KBM-7 (cell line): ENCODE measurements around the gene CAVIN2.

Source experiments
- DNase-seq: peaks from one replicate; pipeline ENCODE4 v3.0.0-alpha.2; 2015
- in situ Hi-C: fragments of 300-500 bp; cut with MboI; formaldehyde crosslinking; loops from 2 replicates; pipeline ENCODE4 v1.14.3; 2020; ENCODE audit warnings: low sequenced_read_pairs, low pct_unique_long_range_greater_than_20kb, mixed read lengths

The CAVIN2 gene

DNA sequence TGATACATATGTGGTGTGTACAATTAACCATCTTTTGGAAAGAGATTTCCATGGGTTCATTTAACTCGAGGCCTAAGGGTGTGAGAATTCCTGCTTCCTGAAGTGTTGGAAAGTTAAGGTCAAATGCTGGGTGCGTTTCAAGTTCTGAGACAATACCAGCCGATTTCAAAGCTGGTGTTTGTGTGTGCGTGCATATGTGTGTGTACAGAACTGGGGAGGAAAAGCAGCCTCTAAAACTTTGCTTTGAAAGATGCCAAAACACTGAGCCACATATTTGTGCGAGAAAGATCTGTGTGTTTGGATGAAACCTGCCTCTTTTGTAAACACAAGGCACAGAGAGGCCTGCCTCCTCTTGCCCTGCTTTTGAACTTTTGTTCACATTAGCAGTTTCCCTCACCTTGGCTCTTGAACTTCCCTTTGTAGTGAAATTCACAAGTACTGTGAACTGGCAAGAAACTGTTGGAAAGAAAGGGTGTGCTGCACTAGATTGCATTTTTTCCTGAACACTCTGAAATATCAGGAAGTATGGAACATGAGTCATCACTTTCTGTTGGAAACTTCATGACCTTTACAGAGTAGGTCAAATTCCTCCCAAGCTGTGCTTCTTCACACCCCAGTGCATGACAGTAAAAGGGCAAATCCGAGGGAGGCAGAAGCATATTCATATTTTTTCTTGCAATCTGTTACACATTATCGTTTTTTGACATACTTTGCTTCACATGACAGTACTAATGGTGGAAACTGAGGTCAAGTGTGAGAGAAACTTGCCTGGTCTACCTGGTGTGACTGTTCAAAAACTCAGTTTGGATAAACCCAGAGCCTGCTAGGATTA, 20.0 kb upstream of the CAVIN2 start:
- peak; percentile 18 for DNase-seq
- in situ Hi-C loops: no loop called here

DNA sequence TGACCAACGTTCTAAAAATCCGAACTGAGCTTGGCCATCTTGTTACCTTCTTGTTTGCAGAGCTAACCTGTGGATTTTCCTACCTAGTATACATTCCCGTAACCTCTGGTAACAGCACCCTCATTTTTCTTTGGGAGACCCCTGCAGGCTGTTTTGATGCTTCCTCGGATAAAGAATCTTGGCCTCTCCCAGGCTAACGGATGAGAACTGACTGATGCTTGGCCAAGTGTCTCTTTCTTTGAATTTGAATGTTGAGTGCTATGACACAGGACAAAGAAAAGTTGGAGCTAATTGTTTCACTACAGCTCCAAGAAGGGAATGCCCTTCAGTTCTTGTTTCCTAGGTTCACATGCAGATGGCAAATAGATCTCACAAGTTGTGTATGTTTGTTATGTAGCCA, 19.3 kb upstream of the CAVIN2 start:
- no peak for DNase-seq
- in situ Hi-C loops: no loop called here

DNA sequence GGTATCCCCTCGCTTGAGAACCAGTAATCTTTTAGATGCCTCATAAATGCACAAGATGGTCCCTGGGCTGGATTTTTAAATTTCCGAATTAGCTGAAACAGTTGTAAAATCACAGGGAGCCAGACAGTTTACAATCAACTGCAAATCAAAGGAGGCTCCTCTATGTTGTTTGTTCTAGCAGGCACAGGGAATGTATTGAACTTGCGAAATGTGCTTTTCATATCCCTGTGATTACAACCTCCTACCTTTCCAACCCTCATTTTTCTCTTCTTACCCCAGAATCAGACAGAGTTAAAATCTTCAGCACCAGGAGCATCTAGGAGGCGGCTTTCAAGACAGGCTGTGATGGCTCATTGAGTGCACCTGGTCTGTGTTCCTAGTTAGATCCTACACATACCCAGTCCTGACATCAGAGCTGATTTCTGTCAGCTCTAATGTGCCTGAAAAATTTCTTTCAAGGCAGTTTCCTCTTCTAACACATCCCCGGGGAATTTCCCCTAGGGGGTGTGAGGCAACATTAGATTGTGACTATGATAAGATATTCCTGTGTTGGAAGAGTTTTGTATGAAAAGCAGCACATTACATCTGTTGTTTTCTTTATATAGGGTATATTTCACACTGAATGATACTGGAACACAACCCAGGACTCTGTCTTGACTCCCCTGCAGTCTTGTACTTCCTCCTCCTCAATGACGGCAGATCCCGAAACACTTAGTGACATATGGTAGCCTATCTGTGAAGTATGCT, 17.9 kb upstream of the CAVIN2 start:
- peak; percentile 4 for DNase-seq
- in situ Hi-C loops: no loop called here

DNA sequence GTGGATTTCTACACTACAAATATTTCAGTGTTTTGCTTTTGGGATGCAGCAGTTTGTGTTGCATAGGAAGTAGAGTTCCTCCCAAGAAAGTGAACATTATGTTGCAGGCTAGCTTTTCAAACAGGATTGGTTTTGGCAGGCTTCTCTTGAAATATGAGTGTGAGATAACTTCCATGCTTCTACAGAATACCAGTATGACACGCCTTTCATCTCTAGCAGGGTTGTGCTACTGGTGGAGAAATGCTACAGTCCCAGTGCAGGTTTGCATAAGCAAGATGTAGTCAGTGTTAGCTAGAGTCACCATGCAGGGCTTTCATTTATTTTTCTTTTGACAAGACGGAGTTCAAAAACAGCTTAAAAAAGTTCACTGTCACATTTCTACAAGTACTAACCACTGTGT, 17.1 kb upstream of the CAVIN2 start:
- DNase-seq: no peak
- in situ Hi-C loops: no loop called here

DNA sequence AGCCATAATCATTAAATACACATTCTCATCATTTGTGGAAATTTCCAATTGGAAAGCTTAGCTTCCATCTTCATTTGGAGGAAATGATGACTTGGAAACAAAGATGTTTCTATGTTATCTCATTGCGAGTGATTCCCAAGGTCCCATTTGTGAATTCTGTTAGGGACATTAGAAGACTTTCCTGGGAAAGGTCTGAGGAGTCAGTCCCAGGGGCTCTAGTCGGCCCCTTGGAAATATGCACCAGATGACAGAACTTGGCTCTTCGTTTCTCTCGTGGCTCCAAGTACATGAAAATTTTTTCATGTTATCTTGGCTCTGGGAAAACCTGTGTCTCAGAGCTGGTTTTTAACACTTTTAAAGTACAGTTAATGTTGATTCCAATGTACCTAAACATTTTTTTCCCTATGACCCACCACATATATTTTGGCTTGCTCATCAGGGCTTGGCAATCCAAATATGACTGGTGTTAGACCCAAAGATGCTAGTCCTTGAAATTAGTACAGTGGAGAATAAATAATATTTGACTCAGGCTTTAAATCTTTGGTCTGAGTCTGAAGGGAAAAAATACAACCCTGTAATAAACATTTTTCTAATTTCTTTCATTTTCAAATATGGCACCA, 15.4 kb upstream of the CAVIN2 start:
- in situ Hi-C loops: no loop called here
- DNase-seq: no peak

GRCh38 chr2:191860760-191861466, 14.0 kb upstream of the CAVIN2 start:
- in situ Hi-C loops: no loop called here
- DNase-seq: no peak

GRCh38 chr2:191859681-191860080, 12.8 kb upstream of the CAVIN2 start:
- in situ Hi-C loops: no loop called here
- DNase-seq: no peak

GRCh38 chr2:191857886-191858285, 11.0 kb upstream of the CAVIN2 start:
- in situ Hi-C loops: no loop called here
- DNase-seq: no peak

GRCh38 chr2:191857259-191857805, 10.4 kb upstream of the CAVIN2 start:
- DNase-seq: no peak
- in situ Hi-C loops: no loop called here

- no peak for DNase-seq
- in situ Hi-C loops: no loop called here
Observed at GRCh38 chr2:191856111-191856876, 9.4 kb upstream of the CAVIN2 start.

- in situ Hi-C loops: no loop called here
Observed at GRCh38 chr2:191855382-191855781, 8.5 kb upstream of the CAVIN2 start.

DNA sequence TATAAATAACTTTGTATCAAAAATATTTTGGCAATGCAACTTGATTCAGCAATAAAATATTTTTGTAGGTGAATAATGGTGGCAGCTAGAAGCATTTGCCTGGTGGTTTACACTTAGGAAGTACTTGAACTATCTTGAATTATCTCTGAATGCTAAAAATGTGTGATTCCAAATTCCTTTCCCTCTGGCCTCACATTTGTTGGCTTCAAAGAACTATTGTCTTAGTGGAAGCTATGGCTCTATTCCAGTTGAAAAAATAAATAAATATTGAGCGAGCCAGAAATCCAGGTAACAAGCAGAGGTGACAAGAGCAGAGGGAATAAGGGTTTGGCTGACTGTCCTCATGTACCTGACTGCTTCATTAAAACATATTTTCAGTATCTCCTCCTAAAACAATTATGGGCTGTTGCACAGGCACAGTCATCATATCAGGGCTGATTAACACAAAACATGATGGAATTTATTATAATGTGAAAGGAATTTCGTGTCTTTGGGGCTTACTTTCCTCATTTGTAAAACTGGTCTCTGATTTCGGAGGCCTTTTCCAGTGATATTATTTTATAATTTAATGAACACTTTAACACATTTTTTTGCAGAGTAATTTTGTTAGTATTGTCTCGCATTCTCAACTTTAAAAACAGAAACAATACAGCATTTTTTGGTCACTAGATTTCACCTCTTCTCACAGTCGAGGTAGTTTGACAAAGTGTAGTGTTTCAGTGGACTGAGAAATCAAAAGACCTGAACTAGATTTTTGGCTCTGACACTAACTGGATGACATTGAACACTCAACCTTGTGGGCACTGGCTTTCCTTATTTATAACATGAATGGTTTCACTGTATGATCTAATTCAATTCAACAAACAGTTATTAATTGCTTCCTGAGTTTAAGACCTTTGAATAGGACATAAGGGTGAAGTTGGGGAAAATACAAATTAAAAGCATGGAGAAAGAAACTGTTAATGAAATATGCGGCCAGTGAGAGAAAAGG, 7.8 kb upstream of the CAVIN2 start:
- in situ Hi-C loops: no loop called here
- DNase-seq: no peak

More at GRCh38 chr2:191855382-191855781, 8.5 kb upstream of the CAVIN2 start:
- DNase-seq: no peak

DNA sequence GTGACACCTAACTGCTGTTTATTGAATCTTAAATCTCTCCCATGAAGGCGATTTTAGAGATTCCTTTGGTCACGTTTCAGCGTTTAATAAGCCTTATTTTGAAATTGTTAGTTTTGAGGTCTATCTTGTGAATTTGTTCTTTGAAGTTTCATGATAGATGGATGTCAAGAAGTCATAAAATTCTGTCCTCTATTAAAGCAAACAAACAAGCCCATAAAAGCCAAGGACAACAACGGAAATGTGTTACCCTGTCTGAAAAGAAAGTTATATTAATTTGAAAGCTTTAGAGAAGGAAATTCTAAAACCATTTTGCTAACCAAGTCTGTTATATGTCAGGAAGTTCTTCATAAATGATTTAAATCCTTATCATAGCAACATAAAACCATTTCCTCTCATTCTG, 7.0 kb upstream of the CAVIN2 start:
- in situ Hi-C loops: no loop called here
- DNase-seq: no peak

DNA sequence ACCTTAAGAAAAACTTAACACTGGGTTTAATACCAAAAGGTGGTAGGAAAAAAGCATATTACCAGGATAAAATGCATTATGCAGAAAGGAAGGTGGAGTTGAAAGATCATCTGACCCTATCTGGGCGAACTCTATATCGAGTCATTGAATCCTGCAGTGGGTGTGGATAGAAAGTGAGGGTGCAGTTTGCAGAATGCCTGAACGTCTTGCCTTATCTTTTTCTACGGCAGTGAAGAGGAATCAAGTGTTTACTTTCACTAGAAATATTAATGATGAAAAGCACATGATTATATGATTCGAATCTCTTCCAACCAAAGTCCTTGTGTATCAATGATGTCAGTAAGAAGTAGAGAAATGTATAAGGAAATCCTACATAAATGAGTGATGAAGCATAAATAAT, 4.3 kb upstream of the CAVIN2 start:
- in situ Hi-C loops: no loop called here
- no peak for DNase-seq

DNA sequence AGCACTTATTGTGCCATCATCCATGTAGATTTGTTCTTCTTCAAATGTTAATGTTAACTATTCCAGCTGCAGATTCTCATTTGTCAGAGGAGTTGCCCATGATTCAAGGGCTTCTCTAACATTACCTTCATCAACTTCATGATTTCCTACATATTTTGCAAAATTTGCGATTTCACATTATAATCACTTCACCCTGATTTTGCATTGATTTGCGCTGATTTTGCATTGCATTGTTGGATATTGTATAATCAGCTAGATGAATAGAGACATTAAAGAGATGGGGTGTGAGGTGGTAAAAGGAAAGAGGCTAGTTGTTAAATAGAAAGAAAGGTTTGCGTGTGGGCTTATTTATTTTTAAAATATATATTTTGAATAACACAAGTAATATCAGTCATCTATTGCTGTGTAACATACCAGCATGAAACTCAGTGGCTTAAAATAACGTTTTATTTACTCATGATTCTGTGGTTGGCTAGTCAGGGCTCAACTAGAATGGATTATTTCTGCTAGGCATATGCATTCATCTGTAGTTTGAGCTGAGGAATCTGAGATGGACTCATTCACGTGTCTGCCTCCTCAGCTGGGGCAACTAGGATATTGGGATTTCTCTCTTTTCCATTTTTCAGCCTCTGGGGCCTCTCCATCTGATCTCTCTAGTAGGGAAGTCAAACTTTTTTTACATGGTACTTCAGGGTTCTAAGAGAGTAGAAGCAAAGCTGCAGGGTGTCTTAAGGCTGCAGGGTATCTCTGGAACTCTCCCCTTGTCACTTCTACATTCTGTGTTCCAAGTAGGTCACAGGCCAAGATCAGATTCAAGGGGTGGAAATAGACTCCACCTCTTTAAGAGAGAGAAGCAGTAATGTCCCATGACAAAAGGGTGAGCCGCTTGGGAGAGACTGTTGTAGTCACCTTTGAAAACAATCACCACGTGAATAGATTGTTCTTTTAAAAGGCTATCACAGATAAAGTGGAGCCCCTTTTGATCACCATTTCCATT, 2.2 kb upstream of the CAVIN2 start:
- DNase-seq: no peak
- in situ Hi-C loops: no loop called here

DNA sequence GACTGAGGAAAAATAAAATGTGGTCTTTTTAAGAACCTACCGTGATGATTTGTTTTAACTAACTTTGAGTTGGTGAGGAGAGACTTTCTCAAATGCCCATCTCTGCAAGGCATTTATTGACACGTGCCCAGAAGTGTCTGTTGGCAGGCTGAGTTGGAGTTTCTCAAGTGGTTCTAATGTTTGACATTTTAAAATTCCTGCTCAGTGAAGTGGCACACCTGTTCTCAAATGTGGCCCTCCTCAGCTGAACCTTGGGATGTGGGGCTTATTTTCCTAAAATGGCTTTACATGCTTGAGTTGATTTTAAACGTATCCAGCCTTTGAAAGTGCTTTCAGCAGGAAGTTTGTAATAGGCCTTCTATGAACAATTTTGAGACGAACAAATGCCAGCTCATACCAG, 876 bp upstream of the CAVIN2 start:
- in situ Hi-C loops: no loop called here
- DNase-seq: no peak
